HS-5 (cell line): ENCODE results near the gene PPP1R9B.
A peak's percentile ranks its signal among the peaks of the same experiment; 100 is the strongest.

Source experiments
- DNase-seq: peaks from one replicate; pipeline ENCODE4 v3.0.0-alpha.2; 2012; ENCODE audit warnings: low read depth

The PPP1R9B gene

GRCh38 chr17:50106393-50107131 is 43.9 kb downstream of the PPP1R9B start:
- no peak for DNase-seq

- DNase-seq = no peak
These were observed 44.7 kb downstream of the PPP1R9B start for GRCh38 chr17:50105811-50106210.

- DNase-seq = no peak
These were observed 46.5 kb downstream of the PPP1R9B start for GRCh38 chr17:50103941-50104340.

DNA sequence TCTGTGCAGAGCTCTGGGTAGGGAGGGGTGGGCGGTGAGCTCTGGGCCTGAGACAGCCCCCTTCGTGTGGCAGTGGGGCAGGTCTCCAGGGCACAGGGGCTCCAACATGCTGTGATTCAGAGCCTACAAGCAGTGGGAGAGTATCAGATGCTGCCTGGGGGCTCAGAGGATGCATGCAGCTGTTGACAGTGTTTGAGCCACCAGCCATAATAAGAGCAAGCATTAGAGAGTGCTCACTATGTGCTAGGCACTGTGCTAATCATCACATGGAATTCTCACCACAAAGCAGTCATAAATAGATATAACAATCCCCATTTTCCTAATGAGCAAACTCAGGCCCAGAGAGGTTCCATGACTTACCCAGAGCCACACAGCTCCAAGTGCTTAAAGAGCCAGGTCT is 47.2 kb downstream of the PPP1R9B start:
- DNase-seq = no peak

- no peak for DNase-seq
These were observed 48.1 kb downstream of the PPP1R9B start for GRCh38 chr17:50102164-50102991.

DNA sequence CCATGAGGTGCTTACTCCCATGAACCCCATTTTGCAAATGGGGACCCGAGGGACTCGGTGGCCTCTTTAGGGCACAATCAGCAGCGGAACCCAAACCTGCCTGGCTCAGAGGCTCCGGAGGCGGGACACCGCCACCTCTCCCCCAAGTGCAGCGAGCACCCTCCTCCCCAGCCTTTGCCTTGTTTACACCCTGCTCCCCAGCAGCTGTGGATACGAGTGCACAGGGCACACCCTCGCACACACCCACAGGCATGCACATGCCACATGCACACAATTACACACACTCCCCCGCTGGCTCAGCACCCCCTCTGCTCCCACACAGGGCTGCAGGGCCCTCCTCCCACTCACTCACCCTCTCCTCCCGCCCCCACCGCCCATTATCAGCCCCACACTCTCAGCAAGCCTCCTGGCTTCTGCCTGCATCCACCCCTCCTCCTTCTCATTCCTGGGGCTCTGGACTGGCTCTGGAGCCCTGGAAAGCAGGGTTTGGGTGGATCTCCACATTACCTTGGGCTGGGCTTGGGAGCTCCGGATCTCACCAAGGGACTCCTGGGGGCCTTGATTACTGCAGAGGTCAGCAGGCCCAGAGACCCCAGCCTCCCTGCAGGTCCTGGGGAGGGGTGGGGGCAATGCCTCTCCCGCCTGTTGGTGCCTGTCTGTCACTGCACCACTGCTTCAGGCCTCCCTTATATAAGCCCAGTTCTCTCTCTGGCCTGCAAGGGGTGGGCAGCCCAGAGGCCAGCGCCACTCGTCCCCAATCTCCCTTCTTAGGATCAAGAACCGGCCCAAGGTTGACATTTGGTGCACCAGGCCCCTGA is 48.9 kb downstream of the PPP1R9B start:
- no peak for DNase-seq

GRCh38 chr17:50100921-50101345 is 49.5 kb downstream of the PPP1R9B start:
- no peak for DNase-seq

DNA sequence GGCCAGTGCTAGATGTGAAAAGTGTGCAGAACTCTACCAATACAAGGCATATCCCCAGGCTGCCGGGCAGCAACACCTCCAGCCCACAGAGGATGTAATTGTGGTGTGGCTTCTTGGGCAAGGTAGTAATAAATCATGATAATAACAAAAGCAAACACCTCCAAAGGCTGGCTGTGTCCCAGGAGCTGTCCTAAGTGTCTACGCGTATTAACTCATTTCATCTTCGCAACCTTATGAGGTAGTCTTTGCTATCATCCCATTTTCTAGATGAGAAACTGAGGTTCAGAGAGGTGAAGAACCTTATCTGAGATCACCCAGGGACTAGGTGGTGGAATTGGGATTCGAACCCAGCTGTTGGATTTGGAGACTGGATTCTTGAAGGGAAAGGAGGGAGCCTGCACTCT is 50.0 kb downstream of the PPP1R9B start:
- DNase-seq = no peak

GRCh38 chr17:50099003-50099402 is 51.5 kb downstream of the PPP1R9B start:
- DNase-seq = no peak

GRCh38 chr17:50098583-50098982 is 51.9 kb downstream of the PPP1R9B start:
- no peak for DNase-seq

- no peak for DNase-seq
These were observed 52.6 kb downstream of the PPP1R9B start for GRCh38 chr17:50097926-50098325.

GRCh38 chr17:50097455-50097854 is 53.0 kb downstream of the PPP1R9B start:
- DNase-seq = no peak

DNA sequence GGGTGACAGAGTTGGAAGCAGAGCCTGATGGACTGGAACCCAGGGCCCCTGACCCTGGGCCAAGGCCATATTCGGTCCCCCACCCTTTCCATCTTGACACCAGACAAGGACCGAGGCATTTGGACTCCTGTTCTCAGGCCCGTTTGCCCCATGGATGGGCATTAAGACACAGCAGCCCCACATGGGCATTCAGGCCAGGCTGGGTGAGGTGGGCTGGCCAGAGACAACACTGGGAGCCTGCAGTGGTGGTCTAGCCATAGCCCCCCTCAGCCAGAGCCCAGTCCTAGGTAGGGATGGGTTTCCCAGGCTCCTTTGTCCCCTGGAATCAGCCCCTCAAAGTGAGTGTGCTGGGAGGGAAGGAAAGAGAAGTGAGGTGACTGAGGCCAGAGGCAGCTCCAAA is 53.7 kb downstream of the PPP1R9B start:
- DNase-seq = no peak

- DNase-seq = no peak
These were observed 54.4 kb downstream of the PPP1R9B start for GRCh38 chr17:50096092-50096491.

GRCh38 chr17:50095626-50096037 is 54.8 kb downstream of the PPP1R9B start:
- DNase-seq = no peak

DNA sequence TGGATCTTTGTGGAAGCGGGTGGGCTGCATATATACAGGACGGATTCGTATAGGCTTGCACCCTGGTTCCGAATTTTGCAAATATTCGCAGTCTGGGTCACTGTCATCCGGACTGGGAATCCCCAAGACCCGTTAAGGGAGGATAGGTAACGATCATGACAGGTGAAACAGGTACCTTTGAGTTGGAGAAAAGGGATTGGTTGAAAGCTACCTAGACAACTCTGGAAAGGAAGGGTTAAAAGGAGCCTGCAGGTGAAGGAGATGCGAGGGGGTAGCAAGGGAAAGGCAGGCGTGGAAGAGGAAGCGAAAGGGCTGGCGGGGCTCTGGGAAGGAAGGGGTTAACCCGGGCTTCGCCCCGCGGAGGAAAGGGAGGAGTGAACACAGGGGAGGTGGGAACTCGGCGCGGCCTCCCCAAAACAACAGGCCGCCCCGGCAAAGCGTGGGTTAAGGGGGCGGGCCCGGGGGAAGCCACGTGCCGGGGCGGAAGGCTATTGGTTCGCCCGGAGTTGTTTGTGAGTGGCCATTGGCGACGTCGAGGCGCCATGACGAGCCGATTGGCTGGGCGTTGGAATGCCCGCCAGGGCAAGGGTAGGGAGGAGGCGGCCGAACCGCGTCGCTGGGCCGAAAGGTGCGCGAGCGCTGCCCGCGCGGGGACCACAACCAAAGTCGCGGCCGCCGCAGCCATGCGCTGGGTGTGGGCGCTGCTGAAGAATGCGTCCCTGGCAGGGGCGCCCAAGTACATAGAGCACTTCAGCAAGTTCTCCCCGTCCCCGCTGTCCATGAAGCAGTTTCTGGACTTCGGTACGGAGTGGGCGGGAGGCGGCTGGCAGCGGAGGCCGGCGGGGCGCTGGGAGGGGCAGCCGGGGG is 55.5 kb downstream of the PPP1R9B start, which contains the start of gene PDK2:
Gene PDK2 (plus strand): TSS at position 599 of the 867 bp plus-strand sequence. CDS start 85 bp downstream, at position 684.
- peak; percentile 73 for DNase-seq

DNA sequence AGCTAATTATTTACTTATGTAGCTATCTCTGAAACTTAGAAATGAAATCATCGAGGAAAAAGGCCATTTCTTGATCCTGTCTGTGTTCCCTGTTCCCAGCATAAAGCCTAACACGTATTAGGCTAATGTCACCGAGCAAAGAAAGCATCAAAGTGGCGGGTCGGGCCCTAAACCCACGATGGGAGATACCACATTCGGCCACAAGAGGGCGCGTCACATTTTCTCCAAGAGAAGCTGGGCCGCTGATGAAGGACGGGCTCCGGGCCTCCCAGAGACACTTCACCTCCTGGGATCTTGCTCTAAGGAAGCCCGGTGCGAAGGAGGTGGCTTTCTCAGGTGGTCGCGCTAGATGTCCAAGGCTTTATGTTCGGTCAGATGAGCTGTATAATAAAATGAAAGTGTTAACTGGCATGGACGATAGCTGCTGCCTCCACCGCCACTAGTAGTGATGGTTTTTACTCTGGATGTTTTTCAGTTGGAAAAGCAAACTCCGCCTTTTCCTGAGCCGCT is 56.2 kb downstream of the PPP1R9B start:
- peak; percentile 72 for DNase-seq

- DNase-seq = no peak
These were observed 56.7 kb downstream of the PPP1R9B start for GRCh38 chr17:50093807-50094206.

DNA sequence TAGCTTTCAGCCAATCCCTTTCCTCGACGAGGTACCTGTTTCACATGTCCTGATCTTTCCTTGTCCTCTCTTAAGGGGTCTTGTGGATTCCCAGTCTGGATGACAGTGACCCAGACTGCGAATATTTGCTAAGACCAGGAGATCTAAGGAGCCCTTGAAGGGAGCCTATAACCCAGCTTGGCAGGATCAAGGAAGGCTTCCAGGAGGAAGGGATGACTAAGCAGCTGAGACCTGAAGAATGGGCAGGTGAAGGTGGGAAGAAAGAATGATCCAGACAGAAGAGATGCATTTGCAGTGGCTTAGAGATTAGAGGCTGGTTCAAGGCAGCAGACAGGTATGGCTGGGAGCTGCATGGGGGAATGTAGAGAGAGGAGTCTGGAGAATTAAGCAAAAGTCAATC is 57.2 kb downstream of the PPP1R9B start:
- no peak for DNase-seq

- no peak for DNase-seq
These were observed 58.6 kb downstream of the PPP1R9B start for GRCh38 chr17:50091918-50092285.
